Measurements from ENCODE around the gene ST6GALNAC3.

Gene ST6GALNAC3

GRCh38 chr1:76501136-76501535 is 426.6 kb downstream of the ST6GALNAC3 start:
- Histone ChIP-seq H3K9me2 (replicated peaks; ENCODE audit: insufficient read depth, low read length) (no peaks in the 10 kb centered on the region), H3K4me1 (ENCODE audit: low read length) (no peaks in the 10 kb centered on the region), H2AFZ (ENCODE audit: low read length) (no peak overlapping the region), H3K4me3 (ENCODE audit: low read length) (no peak overlapping the region), H4K20me1 (ENCODE audit: insufficient read depth, low read length) (no peaks in the 10 kb centered on the region), H3K27me3 (replicated peaks; ENCODE audit: insufficient read depth, low read length) (no peaks in the 10 kb centered on the region), H3K36me3 (replicated peaks; ENCODE audit: insufficient read depth, low read length) (no peaks in the 10 kb centered on the region), H3K79me2 (ENCODE audit: low read length) (no peaks in the 10 kb centered on the region), H3K9ac (ENCODE audit: low read length) (no peak overlapping the region), H3K9me3 (replicated peaks; ENCODE audit: insufficient read depth, low read length) (no peaks in the 10 kb centered on the region), H3K4me2 (ENCODE audit: low read depth, low read length) (no peak overlapping the region), H3F3A (ENCODE audit: insufficient read depth, low read length) (no peaks in the 10 kb centered on the region), H3K27ac (ENCODE audit: low read length) (no peak overlapping the region)
- DNase-seq = no peak
- TF ChIP-seq CTCF (IDR thresholded peaks at IDR 0.05; ENCODE audit: low read length) (no peak), EZH2phosphoT487 (IDR thresholded peaks at IDR 0.05; ENCODE audit: low read length) (no peak), EZH2 (optimal IDR thresholded peaks at IDR 0.05; ENCODE audit: low read depth, low read length) (no peak)

GRCh38 chr1:76501586-76502219 is 427.2 kb downstream of the ST6GALNAC3 start:
- Histone ChIP-seq H3K9me2 (replicated peaks; ENCODE audit: insufficient read depth, low read length) (no peaks in the 10 kb centered on the region), H3K27me3 (replicated peaks; ENCODE audit: insufficient read depth, low read length) (no peaks in the 10 kb centered on the region), H3K4me2 (ENCODE audit: low read depth, low read length) (no peak overlapping the region), H3K4me3 (ENCODE audit: low read length) (no peak overlapping the region), H3K79me2 (ENCODE audit: low read length) (no peaks in the 10 kb centered on the region), H3K9ac (ENCODE audit: low read length) (no peak overlapping the region), H2AFZ (ENCODE audit: low read length) (no peak overlapping the region), H3K9me3 (replicated peaks; ENCODE audit: insufficient read depth, low read length) (no peaks in the 10 kb centered on the region), H3K36me3 (replicated peaks; ENCODE audit: insufficient read depth, low read length) (no peaks in the 10 kb centered on the region), H3K4me1 (ENCODE audit: low read length) (no peaks in the 10 kb centered on the region), H3F3A (ENCODE audit: insufficient read depth, low read length) (no peaks in the 10 kb centered on the region), H4K20me1 (ENCODE audit: insufficient read depth, low read length) (no peaks in the 10 kb centered on the region), H3K27ac (ENCODE audit: low read length) (no peak overlapping the region)
- no peak for TF ChIP-seq EZH2phosphoT487 (IDR thresholded peaks at IDR 0.05; ENCODE audit: low read length)
- TF ChIP-seq CTCF (IDR thresholded peaks at IDR 0.05; ENCODE audit: low read length) = no peak
- no peak for TF ChIP-seq EZH2 (optimal IDR thresholded peaks at IDR 0.05; ENCODE audit: low read depth, low read length)
- no peak for DNase-seq

GRCh38 chr1:76503100-76503499 is 428.6 kb downstream of the ST6GALNAC3 start:
- no peaks in the 10 kb centered on the region for H3K27me3 ChIP-seq (replicated peaks; ENCODE audit: insufficient read depth, low read length)
- TF ChIP-seq EZH2phosphoT487 (IDR thresholded peaks at IDR 0.05; ENCODE audit: low read length) = no peak
- TF ChIP-seq EZH2 (optimal IDR thresholded peaks at IDR 0.05; ENCODE audit: low read depth, low read length) = no peak
- TF ChIP-seq CTCF (IDR thresholded peaks at IDR 0.05; ENCODE audit: low read length) = no peak
- no peaks in the 10 kb centered on the region for H4K20me1 ChIP-seq (ENCODE audit: insufficient read depth, low read length)
- no peak overlapping the region for H3K9ac ChIP-seq (ENCODE audit: low read length)
- no peaks in the 10 kb centered on the region for H3K79me2 ChIP-seq (ENCODE audit: low read length)
- H3K9me3 ChIP-seq (replicated peaks; ENCODE audit: insufficient read depth, low read length) = no peaks in the 10 kb centered on the region
- no peak overlapping the region for H3K4me3 ChIP-seq (ENCODE audit: low read length)
- no peaks in the 10 kb centered on the region for H3F3A ChIP-seq (ENCODE audit: insufficient read depth, low read length)
- H3K4me2 ChIP-seq (ENCODE audit: low read depth, low read length) = no peak overlapping the region
- H2AFZ ChIP-seq (ENCODE audit: low read length) = no peak overlapping the region
- no peaks in the 10 kb centered on the region for H3K4me1 ChIP-seq (ENCODE audit: low read length)
- H3K27ac ChIP-seq (ENCODE audit: low read length) = no peak overlapping the region
- no peak for DNase-seq
- no peaks in the 10 kb centered on the region for H3K9me2 ChIP-seq (replicated peaks; ENCODE audit: insufficient read depth, low read length)
- no peaks in the 10 kb centered on the region for H3K36me3 ChIP-seq (replicated peaks; ENCODE audit: insufficient read depth, low read length)

Data from MM.1S (cell line).